ENCODE measurements around the gene IGSF21.

DNA sequence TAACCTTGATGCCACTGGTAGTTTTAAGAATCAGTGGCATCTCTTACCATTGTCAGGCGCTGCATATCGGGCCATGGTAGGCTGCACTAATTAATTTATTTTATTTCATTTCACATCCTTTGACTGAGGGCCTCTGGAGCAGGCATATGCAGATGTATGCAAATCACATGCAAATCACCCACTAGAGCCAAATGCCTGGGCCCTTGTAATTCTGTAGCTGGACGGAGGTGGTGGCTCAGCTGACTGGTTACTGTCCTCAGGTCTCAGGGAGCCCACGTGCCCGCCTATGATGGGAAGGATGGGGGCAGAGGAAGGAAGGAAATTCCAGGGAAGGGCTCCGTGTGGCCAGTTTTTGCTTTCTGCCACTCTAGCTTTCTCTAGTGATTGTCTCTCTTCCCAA is 122.7 kb downstream of the IGSF21 start:
- TF ChIP-seq, protein P1, sequence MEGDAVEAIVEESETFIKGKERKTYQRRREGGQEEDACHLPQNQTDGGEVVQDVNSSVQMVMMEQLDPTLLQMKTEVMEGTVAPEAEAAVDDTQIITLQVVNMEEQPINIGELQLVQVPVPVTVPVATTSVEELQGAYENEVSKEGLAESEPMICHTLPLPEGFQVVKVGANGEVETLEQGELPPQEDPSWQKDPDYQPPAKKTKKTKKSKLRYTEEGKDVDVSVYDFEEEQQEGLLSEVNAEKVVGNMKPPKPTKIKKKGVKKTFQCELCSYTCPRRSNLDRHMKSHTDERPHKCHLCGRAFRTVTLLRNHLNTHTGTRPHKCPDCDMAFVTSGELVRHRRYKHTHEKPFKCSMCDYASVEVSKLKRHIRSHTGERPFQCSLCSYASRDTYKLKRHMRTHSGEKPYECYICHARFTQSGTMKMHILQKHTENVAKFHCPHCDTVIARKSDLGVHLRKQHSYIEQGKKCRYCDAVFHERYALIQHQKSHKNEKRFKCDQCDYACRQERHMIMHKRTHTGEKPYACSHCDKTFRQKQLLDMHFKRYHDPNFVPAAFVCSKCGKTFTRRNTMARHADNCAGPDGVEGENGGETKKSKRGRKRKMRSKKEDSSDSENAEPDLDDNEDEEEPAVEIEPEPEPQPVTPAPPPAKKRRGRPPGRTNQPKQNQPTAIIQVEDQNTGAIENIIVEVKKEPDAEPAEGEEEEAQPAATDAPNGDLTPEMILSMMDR (IDR thresholded peaks at IDR 0.05; ENCODE audit: low read depth, low read length, poor library complexity, severe bottlenecking): no peak
- TF ChIP-seq EZH2phosphoT487 (IDR thresholded peaks at IDR 0.05; ENCODE audit: borderline replicate concordance, low read length): no peak
